Brain microvascular endothelial cell (primary cell): ENCODE results near the gene CDK5R2.

Experiments used
- DNase-seq: peaks from one replicate; pipeline ENCODE4 v3.0.0-alpha.2; 2020
- H3K27ac ChIP-seq: fragments of 250-450 bp; sonication (Bioruptor Pico); 2 replicates; pipeline ENCODE4 v1.5.1; 2020; ENCODE audit warnings: mild to moderate bottlenecking, moderate library complexity
- H3K27me3 ChIP-seq: fragments of 250-450 bp; sonication (Bioruptor Pico); replicated peaks from 2 replicates; pipeline ENCODE4 v1.5.1; 2020; ENCODE audit warnings: mild to moderate bottlenecking
- H3K36me3 ChIP-seq: fragments of 250-450 bp; sonication (Bioruptor Pico); replicated peaks from 2 replicates; pipeline ENCODE4 v1.5.1; 2020; ENCODE audit warnings: mild to moderate bottlenecking
- H3K4me3 ChIP-seq: 2 replicates; pipeline ENCODE4 v1.5.1; 2011; ENCODE audit warnings: low read depth, mild to moderate bottlenecking, control low read depth, low read length, moderate library complexity
- CTCF ChIP-seq: IDR thresholded peaks from 2 replicates; pipeline ENCODE4 v1.5.1; 2011; ENCODE audit warnings: low read depth, mild to moderate bottlenecking, moderate library complexity, low read length, control low read depth, inconsistent platforms; ENCODE audit errors: missing control alignments
- in situ Hi-C: cut with HindIII; loops from 2 replicates; pipeline ENCODE4 v1.10.0; 2017; ENCODE audit warnings: low sequenced_read_pairs, low pct_ligation_motif_present

Gene CDK5R2

DNA sequence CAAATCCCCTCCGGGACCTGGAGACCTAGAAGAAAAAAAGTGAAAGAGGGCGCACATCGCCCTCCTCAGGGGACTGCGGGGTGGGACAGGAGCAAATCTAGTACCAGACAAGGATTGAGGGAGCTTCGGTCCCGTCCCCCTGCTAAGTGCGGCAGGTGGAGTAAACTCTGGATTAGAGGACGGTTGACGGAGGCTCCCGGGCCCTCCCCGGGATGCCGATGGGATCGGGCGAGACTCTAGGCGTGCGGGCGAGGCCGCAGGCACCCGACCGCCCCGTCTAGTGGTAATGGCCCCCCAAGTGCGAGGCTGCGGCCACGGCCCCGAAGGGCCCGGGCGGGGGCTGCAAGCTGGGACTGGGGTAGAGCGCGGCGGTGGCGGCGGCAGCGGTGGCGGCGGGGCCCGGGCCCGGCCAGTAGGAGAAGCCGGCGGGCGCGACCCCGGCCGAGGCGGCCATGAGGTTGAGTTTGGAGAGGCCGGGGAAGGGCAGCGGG lies 22.0 kb downstream of the CDK5R2 start:
- Histone ChIP-seq H3K27me3 (peaks cover 59% of the 10 kb centered on the region), H3K4me3 (no peak overlapping the region), H3K27ac (no peak overlapping the region), H3K36me3 (no peaks in the 10 kb centered on the region)
- peak; percentile 13 for TF ChIP-seq CTCF
- DNase-seq, result no peak
- in situ Hi-C loops, result no loop called here

DNA sequence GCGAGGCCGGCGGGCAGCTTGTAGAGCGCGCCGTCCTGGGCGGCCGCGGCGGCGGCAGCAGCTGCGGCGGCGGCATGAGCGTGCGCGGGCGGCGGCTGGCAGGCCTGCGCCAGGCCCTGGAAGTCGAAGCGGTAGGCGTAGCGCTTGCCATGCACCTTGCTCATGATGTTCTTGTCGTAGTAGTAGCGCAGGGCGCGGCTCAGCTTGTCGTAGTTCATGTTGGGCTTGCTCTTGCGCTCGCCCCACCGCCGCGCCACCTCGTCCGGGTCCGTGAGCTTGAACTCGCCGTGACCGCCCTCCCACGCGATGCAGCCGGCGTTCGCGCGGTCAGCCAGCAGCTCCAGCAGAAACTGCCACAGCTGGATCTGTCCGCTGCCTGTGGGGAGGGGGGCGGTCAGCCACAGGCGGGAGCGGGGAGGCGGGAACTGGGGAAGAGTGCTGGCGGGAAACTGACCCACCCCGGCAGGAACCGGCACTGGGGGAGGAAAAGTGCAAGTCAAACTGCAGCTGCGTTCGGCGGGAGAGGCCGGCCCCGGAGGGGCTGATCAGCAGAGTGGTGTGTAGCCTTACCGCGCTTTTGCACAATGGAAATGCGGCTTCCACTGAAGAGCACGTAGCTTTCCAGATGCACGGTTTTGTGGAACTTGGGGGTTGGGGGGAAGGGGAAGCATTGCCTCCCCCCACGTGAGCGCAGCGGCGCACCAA lies 22.6 kb downstream of the CDK5R2 start:
- H3K27ac ChIP-seq, result no peak overlapping the region
- H3K27me3 ChIP-seq, result peaks cover 65% of the 10 kb centered on the region

DNA sequence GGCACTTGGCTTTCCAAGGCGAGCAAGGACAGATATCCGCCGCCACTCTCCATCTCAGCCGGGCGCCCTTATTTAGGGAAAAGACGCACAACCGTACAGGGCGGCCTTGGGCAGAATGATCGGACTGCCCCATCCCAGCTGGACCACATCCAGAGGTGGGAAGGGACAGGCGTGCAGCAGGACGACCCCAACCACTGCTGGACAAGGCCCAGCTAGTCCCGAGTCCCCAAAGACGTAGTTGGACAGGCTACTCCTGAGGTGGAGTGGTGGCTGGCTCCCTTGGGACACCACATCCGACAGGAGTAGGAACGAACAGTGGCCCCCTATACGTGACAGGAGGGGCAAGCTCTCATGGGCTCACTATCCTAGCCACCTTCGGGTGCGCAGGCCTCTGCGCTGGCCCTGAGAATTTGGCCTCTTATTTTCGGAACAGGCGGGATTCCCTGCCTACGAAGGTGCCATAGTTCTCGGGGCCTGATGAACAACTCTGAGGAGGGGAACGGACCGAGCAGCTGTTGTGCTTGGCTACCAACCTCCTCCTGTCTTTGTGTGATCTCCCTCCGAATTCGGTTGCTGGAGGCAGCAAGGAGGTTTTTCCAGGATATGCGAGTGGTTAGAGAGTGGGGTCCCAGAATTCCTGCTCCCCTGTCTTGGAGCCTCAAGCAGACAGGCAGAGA lies 23.3 kb downstream of the CDK5R2 start:
- no peak for DNase-seq
- no peaks in the 10 kb centered on the region for H3K36me3 ChIP-seq
- H3K4me3 ChIP-seq, result no peak overlapping the region
- no peak overlapping the region for H3K27ac ChIP-seq
- in situ Hi-C loops, result no loop called here
- peaks cover 71% of the 10 kb centered on the region for H3K27me3 ChIP-seq
- TF ChIP-seq CTCF, result no peak

More for the DNA sequence above, 22.6 kb downstream of the CDK5R2 start:
- no peak for TF ChIP-seq CTCF
- no peak for DNase-seq
- Histone ChIP-seq H3K4me3 (no peak overlapping the region), H3K36me3 (no peaks in the 10 kb centered on the region)
- in situ Hi-C loops, result no loop called here

- no peak for DNase-seq
- no peak for TF ChIP-seq CTCF
- Histone ChIP-seq H3K4me3 (no peak overlapping the region), H3K27me3 (peaks cover 71% of the 10 kb centered on the region), H3K36me3 (no peaks in the 10 kb centered on the region), H3K27ac (no peak overlapping the region)
- in situ Hi-C loops, result no loop called here
These were observed 23.9 kb downstream of the CDK5R2 start for GRCh38 chr2:218983263-218983933.

DNA sequence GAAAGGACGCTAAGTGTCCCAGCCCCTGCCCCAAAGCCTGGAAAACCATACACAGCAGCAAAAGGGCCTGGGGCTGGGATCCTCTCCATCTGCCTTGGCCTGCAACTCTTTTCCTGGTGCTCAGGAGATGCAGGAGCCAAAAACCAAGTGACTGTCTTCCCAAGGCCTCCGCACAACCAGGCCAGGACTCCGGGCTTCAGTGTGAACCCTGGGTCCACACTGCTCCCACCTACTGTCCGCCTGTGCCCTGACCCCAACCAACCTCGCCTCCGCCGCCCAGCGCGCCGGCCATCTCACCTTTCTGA lies 24.4 kb downstream of the CDK5R2 start:
- H3K27me3 ChIP-seq, result peaks cover 74% of the 10 kb centered on the region
- no peak overlapping the region for H3K27ac ChIP-seq
- no peak for TF ChIP-seq CTCF
- no peak overlapping the region for H3K4me3 ChIP-seq
- in situ Hi-C loops, result no loop called here
- DNase-seq, result no peak
- no peaks in the 10 kb centered on the region for H3K36me3 ChIP-seq
